Smooth muscle cell (in vitro differentiated cells): Measurements from ENCODE around the gene CCM2. TPM values are rescaled to one million over a fixed set of nuclear protein-coding genes. Genes with fewer than 3 reads are reported as not detected.
A peak's percentile ranks its signal among the peaks of the same experiment; 100 is the strongest.

Source experiments
- DNase-seq: peaks from one replicate; lab custom pipeline; 2025; ENCODE audit not compliant: unreplicated experiment; lab: John Stamatoyannopoulos, UW
- H2AFZ ChIP-seq: fragments of 200-600 bp; sonication (generic); 2 replicates; pipeline ENCODE4 v1.6.0; 2016; ENCODE audit warnings: antibody characterized with exemption, low read depth, mild to moderate bottlenecking
- H3F3A ChIP-seq: fragments of 200-600 bp; sonication (generic); 2 replicates; pipeline ENCODE4 v1.6.0; 2017; ENCODE audit warnings: antibody characterized with exemption, low read depth
- H3K27ac ChIP-seq: fragments of 200-600 bp; sonication (generic); 2 replicates; pipeline ENCODE4 v1.5.1; 2016; ENCODE audit warnings: low read depth, mild to moderate bottlenecking
- H3K27me3 ChIP-seq: fragments of 200-600 bp; sonication (generic); 2 replicates; pipeline ENCODE4 v1.6.1; 2016; ENCODE audit warnings: low read depth, mild to moderate bottlenecking
- H3K36me3 ChIP-seq: fragments of 200-600 bp; sonication (generic); 2 replicates; pipeline ENCODE4 v1.5.1; 2016; ENCODE audit warnings: low read depth
- H3K4me1 ChIP-seq: fragments of 200-600 bp; sonication (generic); 2 replicates; pipeline ENCODE4 v1.5.1; 2016; ENCODE audit warnings: low read depth
- H3K4me2 ChIP-seq: fragments of 200-600 bp; sonication (generic); 2 replicates; pipeline ENCODE4 v1.6.0; 2016; ENCODE audit warnings: mild to moderate bottlenecking
- H3K4me3 ChIP-seq: fragments of 200-600 bp; sonication (generic); 2 replicates; pipeline ENCODE4 v1.5.1; 2016; ENCODE audit warnings: mild to moderate bottlenecking
- H3K79me2 ChIP-seq: fragments of 200-600 bp; sonication (generic); 2 replicates; pipeline ENCODE4 v1.6.0; 2016; ENCODE audit warnings: low read depth, mild to moderate bottlenecking
- H3K9ac ChIP-seq: fragments of 200-600 bp; sonication (generic); 2 replicates; pipeline ENCODE4 v1.6.0; 2016; ENCODE audit warnings: low read depth
- H3K9me3 ChIP-seq: fragments of 200-600 bp; sonication (generic); replicated peaks from 2 replicates; pipeline ENCODE4 v1.5.1; 2016; ENCODE audit warnings: low read depth
- H4K20me1 ChIP-seq: fragments of 200-600 bp; sonication (generic); 2 replicates; pipeline ENCODE4 v1.6.0; 2016; ENCODE audit warnings: low read depth
- CTCF ChIP-seq: fragments of 200-600 bp; sonication (generic); IDR thresholded peaks from 2 replicates; pipeline ENCODE4 v1.5.1; 2017; ENCODE audit warnings: borderline replicate concordance, mild to moderate bottlenecking, antibody characterized with exemption; ENCODE audit not compliant: insufficient read depth, poor library complexity, severe bottlenecking
- WGBS: methylation state at CpG from one replicate; pipeline ENCODE4 v1.1.7; 2016; ENCODE audit warnings: low lambda C conversion rate; 5-methylcytosine and 5-hydroxymethylcytosine counted together
- polyA plus RNA-seq: library from polyadenylated mRNA; unstranded; fragments of >200 nt; fragmentation: Nextera tagmentation; extraction: Ambion mirVana; gene quantifications from 2 replicates; pipeline ENCODE4 v1.2.1, GENCODE V29; 2016
- total RNA-seq: library from RNA; depleted of rRNA; stranded (reverse); fragments of >200 nt; gene quantifications from 2 replicates; pipeline ENCODE4 v1.2.3, GENCODE V29; 2014

Gene CCM2
- total and polyA plus RNA-seq, 2 experiments from 2014 or later = 32.6 to 85.5 TPM

DNA sequence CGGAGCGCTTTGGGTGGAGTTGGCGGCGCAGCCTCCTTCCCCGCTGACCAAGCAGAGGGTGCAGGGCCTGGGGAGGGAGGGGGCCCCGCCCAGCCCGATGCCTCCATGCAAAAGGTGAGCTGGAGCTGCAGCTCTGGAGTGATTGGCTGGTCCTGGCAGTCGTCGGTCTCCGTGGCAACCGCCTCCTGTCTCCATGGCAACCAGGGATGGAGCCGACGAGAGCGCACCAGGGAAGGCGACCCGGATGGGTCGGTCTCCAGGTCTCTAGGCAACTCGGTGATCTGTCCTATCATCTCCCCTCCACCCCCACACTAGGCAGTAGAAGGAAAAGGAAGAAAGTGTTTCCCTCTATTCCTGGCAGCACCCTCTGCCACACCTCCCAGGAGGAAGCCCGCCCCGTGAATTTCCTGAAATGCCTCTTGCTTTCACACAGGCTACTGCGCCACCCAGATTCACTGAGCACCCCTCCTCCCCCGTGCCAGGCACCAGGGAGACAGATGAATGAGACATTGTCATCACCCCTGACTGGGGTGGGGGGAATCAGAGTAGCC lies 89.4 kb downstream of the CCM2 start:
- H3K36me3 ChIP-seq = no peaks in the 10 kb centered on the region
- H3K4me2 ChIP-seq = peak overlapping the region; percentile 97
- 25% methylated on average over 18 of the region's 22 CpGs for WGBS
- no peaks in the 10 kb centered on the region for H3K27me3 ChIP-seq
- peak overlapping the region; percentile 76 for H3K4me3 ChIP-seq
- H4K20me1 ChIP-seq = no peaks in the 10 kb centered on the region
- no peaks in the 10 kb centered on the region for H3K4me1 ChIP-seq
- H3K9me3 ChIP-seq = no peaks in the 10 kb centered on the region
- H3F3A ChIP-seq = no peaks in the 10 kb centered on the region
- H2AFZ ChIP-seq = peak overlapping the region; percentile 81
- H3K9ac ChIP-seq = no peak overlapping the region
- no peaks in the 10 kb centered on the region for H3K79me2 ChIP-seq
- no peak for DNase-seq
- TF ChIP-seq CTCF = no peak
- H3K27ac ChIP-seq = no peak overlapping the region

- no peaks in the 10 kb centered on the region for H3K9me3 ChIP-seq
- WGBS = 45% methylated on average over 7 of the region's 7 CpGs
- no peaks in the 10 kb centered on the region for H3K36me3 ChIP-seq
- H2AFZ ChIP-seq = no peak overlapping the region
- H3K4me3 ChIP-seq = no peak overlapping the region
- H3K79me2 ChIP-seq = no peaks in the 10 kb centered on the region
- no peak for DNase-seq
- H3K9ac ChIP-seq = no peak overlapping the region
- no peak for TF ChIP-seq CTCF
- no peaks in the 10 kb centered on the region for H4K20me1 ChIP-seq
- no peak overlapping the region for H3K4me2 ChIP-seq
- H3K27ac ChIP-seq = peak overlapping the region; percentile 15
- no peaks in the 10 kb centered on the region for H3K27me3 ChIP-seq
- no peaks in the 10 kb centered on the region for H3K4me1 ChIP-seq
- no peaks in the 10 kb centered on the region for H3F3A ChIP-seq
These were observed 92.3 kb downstream of the CCM2 start for GRCh38 chr7:45092100-45092930.

- no peak overlapping the region for H2AFZ ChIP-seq
- 72% methylated on average over 3 of the region's 3 CpGs for WGBS
These were observed 92.9 kb downstream of the CCM2 start for GRCh38 chr7:45092931-45093235.

More at GRCh38 chr7:45092931-45093235, 92.9 kb downstream of the CCM2 start:
- Histone ChIP-seq H3K9ac (no peak overlapping the region), H3K27me3 (no peaks in the 10 kb centered on the region), H3K36me3 (no peaks in the 10 kb centered on the region), H3K4me1 (no peaks in the 10 kb centered on the region), H3K9me3 (no peaks in the 10 kb centered on the region), H3K4me3 (no peak overlapping the region), H3K79me2 (no peaks in the 10 kb centered on the region), H3F3A (no peaks in the 10 kb centered on the region), H4K20me1 (no peaks in the 10 kb centered on the region), H3K27ac (peak overlapping the region; percentile 15), H3K4me2 (no peak overlapping the region)
- DNase-seq = no peak
- TF ChIP-seq CTCF = no peak
